Liver (tissue), 9 donors: ENCODE results near the gene PPP4R1. TPM values are rescaled to one million over a fixed set of nuclear protein-coding genes. Genes with fewer than 3 reads are reported as not detected.

Experiments
- DNase-seq: peaks from one replicate; pipeline ENCODE4 v3.0.0-alpha.2; 2017; ENCODE audit warnings: low spot score
- H3K27ac ChIP-seq, 2 donors: one replicate each; pipeline ENCODE4 v1.7.0; 2013; ENCODE audit warnings: inconsistent platforms in 2 of 2, low read length in 2 of 2, control low read depth in 1 of 2, low read depth in 1 of 2, mild to moderate bottlenecking in 1 of 2
- H3K27me3 ChIP-seq, 4 donors: one replicate each; pipeline versions ENCODE4 v1.6.1 to v1.7.0; 2013; ENCODE audit warnings: low read length in 3 of 4, inconsistent platforms in 1 of 4, mild to moderate bottlenecking in 1 of 4, moderate library complexity in 1 of 4; ENCODE audit not compliant: control insufficient read depth in 4 of 4, insufficient read depth in 4 of 4
- H3K36me3 ChIP-seq, 4 donors: one replicate each; pipeline versions ENCODE4 v1.6.1 to v1.7.0; 2013; ENCODE audit warnings: low read length in 3 of 4, mild to moderate bottlenecking in 3 of 4, low read depth in 1 of 4, moderate library complexity in 1 of 4; ENCODE audit not compliant: control insufficient read depth in 4 of 4, insufficient read depth in 3 of 4
- H3K4me1 ChIP-seq, 4 donors: one replicate each; pipeline versions ENCODE4 v1.6.1 to v1.7.0; 2013; ENCODE audit warnings: low read length in 3 of 4, mild to moderate bottlenecking in 3 of 4, moderate library complexity in 1 of 4; ENCODE audit not compliant: control insufficient read depth in 4 of 4, insufficient read depth in 4 of 4
- H3K4me3 ChIP-seq, 3 donors: one replicate each; pipeline versions ENCODE4 v1.6.1 to v1.7.0; 2013; ENCODE audit warnings: low read length in 3 of 3, control low read depth in 1 of 3, low read depth in 1 of 3, mild to moderate bottlenecking in 1 of 3
- H3K9ac ChIP-seq, 2 donors: one replicate each; pipeline ENCODE4 v1.7.0; 2013; ENCODE audit warnings: low read length in 2 of 2, mild to moderate bottlenecking in 2 of 2, moderate library complexity in 2 of 2, control low read depth in 1 of 2, low read depth in 1 of 2
- H3K9me3 ChIP-seq, 4 donors: one replicate each; pipeline versions ENCODE4 v1.6.1 to v1.7.0; 2013; ENCODE audit warnings: low read length in 3 of 4; ENCODE audit not compliant: control insufficient read depth in 4 of 4
- ATF3 ChIP-seq: IDR thresholded peaks from 2 replicates; pipeline ENCODE4 v1.6.1; 2016; ENCODE audit warnings: antibody characterized with exemption
- CTCF ChIP-seq: fragments of 150-350 bp; IDR thresholded peaks from 2 replicates; pipeline ENCODE4 v1.5.1; 2017; ENCODE audit warnings: improper control_type of control experiment, low read depth, low read length; ENCODE audit not compliant: missing input control
- EGR1 ChIP-seq, 2 donors: IDR thresholded peaks; 2 replicates each; pipeline ENCODE4 v1.6.1; 2016 to 2018; ENCODE audit warnings: antibody characterized with exemption in 2 of 2, low read depth in 2 of 2
- FOXA1 ChIP-seq: IDR thresholded peaks from 2 replicates; pipeline ENCODE4 v1.6.1; 2016; ENCODE audit warnings: antibody characterized with exemption
- FOXA2 ChIP-seq: IDR thresholded peaks from 2 replicates; pipeline ENCODE4 v1.6.1; 2016; ENCODE audit warnings: antibody characterized with exemption
- GABPA ChIP-seq, 2 donors: IDR thresholded peaks in 1 of 2; conservative IDR thresholded peaks in 1 of 2; 2 replicates each; pipeline ENCODE4 v1.6.1; 2016; ENCODE audit warnings: antibody characterized with exemption in 2 of 2, mild to moderate bottlenecking in 1 of 2, moderate library complexity in 1 of 2
- HNF4A ChIP-seq, 2 donors: conservative IDR thresholded peaks; 2 replicates each; pipeline ENCODE4 v1.6.1; 2016; ENCODE audit warnings: antibody characterized with exemption in 2 of 2, mild to moderate bottlenecking in 2 of 2
- HNF4G ChIP-seq: IDR thresholded peaks from 2 replicates; pipeline ENCODE4 v1.6.1; 2016; ENCODE audit warnings: antibody characterized with exemption
- JUND ChIP-seq, 2 donors: IDR thresholded peaks; 2 replicates each; pipeline ENCODE4 v1.6.1; 2016; ENCODE audit warnings: antibody characterized with exemption in 2 of 2
- MAX ChIP-seq: IDR thresholded peaks from 2 replicates; pipeline ENCODE4 v1.6.1; 2016; ENCODE audit warnings: antibody characterized with exemption
- NR2F2 ChIP-seq: IDR thresholded peaks from 2 replicates; pipeline ENCODE4 v1.6.1; 2016; ENCODE audit warnings: antibody characterized with exemption
- RAD21 ChIP-seq, 2 donors: IDR thresholded peaks; 2 replicates each; pipeline ENCODE4 v1.6.1; 2016; ENCODE audit warnings: antibody characterized with exemption in 2 of 2, mild to moderate bottlenecking in 2 of 2
- REST ChIP-seq: IDR thresholded peaks from 2 replicates; pipeline ENCODE4 v1.6.1; 2016; ENCODE audit warnings: antibody characterized with exemption, mild to moderate bottlenecking
- RXRA ChIP-seq, 2 donors: IDR thresholded peaks; 2 replicates each; pipeline ENCODE4 v1.6.1; 2017 to 2018; ENCODE audit warnings: antibody characterized with exemption in 2 of 2, mild to moderate bottlenecking in 1 of 2
- SP1 ChIP-seq: IDR thresholded peaks from 2 replicates; pipeline ENCODE4 v1.6.1; 2018; ENCODE audit warnings: antibody characterized with exemption, mild to moderate bottlenecking
- TAF1 ChIP-seq: conservative IDR thresholded peaks from 2 replicates; pipeline ENCODE4 v1.6.1; 2016; ENCODE audit warnings: antibody characterized with exemption, mild to moderate bottlenecking
- YY1 ChIP-seq: IDR thresholded peaks from 2 replicates; pipeline ENCODE4 v1.6.1; 2016; ENCODE audit warnings: antibody characterized with exemption, mild to moderate bottlenecking
- ZBTB33 ChIP-seq: IDR thresholded peaks from 2 replicates; pipeline ENCODE4 v1.6.1; 2016; ENCODE audit warnings: antibody characterized with exemption
- WGBS: extraction: QIAGEN DNeasy Blood & Tissue Kit; methylation state at CpG from one replicate; pipeline ENCODE4 v1.1.7; 2013; 5-methylcytosine and 5-hydroxymethylcytosine counted together
- polyA plus RNA-seq, 2 donors: library from polyadenylated mRNA; stranded (reverse) in 1 of 2; unstranded in 1 of 2; fragments of 200-250 nt in 1 of 2; fragments of >200 nt in 1 of 2; fragmentation: Nextera tagmentation in 1 of 2; extraction: Ambion mirVana in 1 of 2; gene quantifications; one replicate each; pipeline versions ENCODE4 v1.2.1 to v1.2.3, GENCODE V29; 2013 to 2015
- total RNA-seq, 2 donors: library from RNA; depleted of rRNA; stranded (reverse); fragments of >200 nt; gene quantifications; one replicate each; pipeline ENCODE4 v1.2.3, GENCODE V29; 2014
- donor health status: healthy.
- donor health status: healthy.
- donor health status: healthy.
- donor health status: healthy.
- donor health status: healthy.

PPP4R1 gene
- total and polyA plus RNA-seq, 4 donors: 11.7 to 50.8 (median 22.8) TPM

- TF ChIP-seq FOXA1: no peak
These were observed 91.4 kb downstream of the PPP4R1 start (continued) for GRCh38 chr18:9522952-9523351.

GRCh38 chr18:9521770-9522169 lies 92.6 kb downstream of the PPP4R1 start:
- 63% methylated on average over 7 of the region's 7 CpGs for WGBS
- Histone ChIP-seq H3K9ac (no peak overlapping the region), H3K27ac (no peak overlapping the region), H3K36me3 (peaks cover 3 to 13% (median 10%) of the 10 kb centered on the region in 4 donors), H3K9me3 (no peaks in the 10 kb centered on the region), H3K4me3 (no peak overlapping the region), H3K27me3 (no peaks in the 10 kb centered on the region), H3K4me1 (no peaks in the 10 kb centered on the region)
- TF ChIP-seq HNF4G (no peak), RXRA (IDR thresholded peaks at IDR 0.05) (peak in 1 of 2 donors; percentile 20)
- DNase-seq: no peak

- H3K4me3 ChIP-seq: no peak overlapping the region
- H3K36me3 ChIP-seq: peaks cover 3 to 13% (median 10%) of the 10 kb centered on the region in 4 donors
- H3K9ac ChIP-seq: no peak overlapping the region
- no peaks in the 10 kb centered on the region for H3K27me3 ChIP-seq
- H3K4me1 ChIP-seq: no peaks in the 10 kb centered on the region
- no peak for TF ChIP-seq JUND (IDR thresholded peaks at IDR 0.05)
- no peak for TF ChIP-seq FOXA1
- TF ChIP-seq RAD21 (IDR thresholded peaks at IDR 0.05): no peak
- no peak for TF ChIP-seq REST
- TF ChIP-seq ZBTB33: no peak
- TF ChIP-seq FOXA2: no peak
- TF ChIP-seq EGR1 (IDR thresholded peaks at IDR 0.05; ENCODE audit: low read depth in 2 of 2): no peak
- TF ChIP-seq CTCF: no peak
- TF ChIP-seq SP1: no peak
- TF ChIP-seq RXRA (IDR thresholded peaks at IDR 0.05): no peak
- no peak for TF ChIP-seq NR2F2
- no peak for TF ChIP-seq TAF1
- TF ChIP-seq HNF4G: no peak
- TF ChIP-seq ATF3: no peak
- TF ChIP-seq GABPA (IDR thresholded peaks at IDR 0.05 in 1 of 2, conservative IDR thresholded peaks at IDR 0.05 in 1 of 2): no peak
- no peak for TF ChIP-seq HNF4A (conservative IDR thresholded peaks at IDR 0.05)
- TF ChIP-seq MAX: no peak
- TF ChIP-seq YY1: no peak
- 94% methylated on average over 3 of the region's 3 CpGs for WGBS
- no peak overlapping the region for H3K27ac ChIP-seq
- no peaks in the 10 kb centered on the region for H3K9me3 ChIP-seq
- no peak for DNase-seq
These were observed 93.7 kb downstream of the PPP4R1 start for GRCh38 chr18:9520666-9521065.
